ENCODE measurements around the gene MAGI3.

GRCh38 chr1:113657126-113657525 is 266.8 kb downstream of the MAGI3 start:
- TF ChIP-seq CTCF (conservative IDR thresholded peaks at IDR 0.05; ENCODE audit: low read depth, low read length) (no peak), EZH2 (IDR thresholded peaks at IDR 0.05; ENCODE audit: low read length, unreplicated experiment) (no peak), EZH2phosphoT487 (IDR thresholded peaks at IDR 0.05; ENCODE audit: borderline replicate concordance, low read length) (no peak)

All from PC-3 (cell line).